ENCODE measurements around the gene GPR171.

DNA sequence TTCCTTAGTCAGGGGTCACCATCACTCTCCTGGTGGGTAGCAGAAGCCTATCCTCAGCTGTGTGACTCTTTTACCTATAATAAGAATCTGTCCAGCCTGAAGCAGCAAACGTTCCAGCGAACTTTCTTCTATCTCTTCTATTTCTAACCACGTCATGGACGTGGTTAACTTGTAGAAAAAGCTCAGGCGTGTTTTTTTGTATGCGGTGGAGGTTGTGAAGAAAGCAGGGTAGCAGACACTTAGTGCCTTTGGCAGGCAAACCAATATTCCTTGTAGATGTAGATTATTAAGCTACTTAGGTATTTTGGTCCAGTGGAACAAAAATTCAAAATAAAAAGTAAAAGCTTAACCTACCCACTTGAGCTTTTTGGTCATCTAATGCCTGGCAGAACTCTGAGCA, 31.8 kb upstream of the GPR171 start:
- TF ChIP-seq, protein P1, sequence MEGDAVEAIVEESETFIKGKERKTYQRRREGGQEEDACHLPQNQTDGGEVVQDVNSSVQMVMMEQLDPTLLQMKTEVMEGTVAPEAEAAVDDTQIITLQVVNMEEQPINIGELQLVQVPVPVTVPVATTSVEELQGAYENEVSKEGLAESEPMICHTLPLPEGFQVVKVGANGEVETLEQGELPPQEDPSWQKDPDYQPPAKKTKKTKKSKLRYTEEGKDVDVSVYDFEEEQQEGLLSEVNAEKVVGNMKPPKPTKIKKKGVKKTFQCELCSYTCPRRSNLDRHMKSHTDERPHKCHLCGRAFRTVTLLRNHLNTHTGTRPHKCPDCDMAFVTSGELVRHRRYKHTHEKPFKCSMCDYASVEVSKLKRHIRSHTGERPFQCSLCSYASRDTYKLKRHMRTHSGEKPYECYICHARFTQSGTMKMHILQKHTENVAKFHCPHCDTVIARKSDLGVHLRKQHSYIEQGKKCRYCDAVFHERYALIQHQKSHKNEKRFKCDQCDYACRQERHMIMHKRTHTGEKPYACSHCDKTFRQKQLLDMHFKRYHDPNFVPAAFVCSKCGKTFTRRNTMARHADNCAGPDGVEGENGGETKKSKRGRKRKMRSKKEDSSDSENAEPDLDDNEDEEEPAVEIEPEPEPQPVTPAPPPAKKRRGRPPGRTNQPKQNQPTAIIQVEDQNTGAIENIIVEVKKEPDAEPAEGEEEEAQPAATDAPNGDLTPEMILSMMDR (IDR thresholded peaks at IDR 0.05; ENCODE audit: insufficient read depth, low read length, poor library complexity, severe bottlenecking): no peak
- TF ChIP-seq EZH2phosphoT487 (conservative IDR thresholded peaks at IDR 0.05; ENCODE audit: low read length): no peak
